GM12874 (cell line): ENCODE measurements around the gene MYH7B.

Experiments
- CTCF ChIP-seq: IDR thresholded peaks from 2 replicates; pipeline ENCODE4 v1.5.1; 2011; ENCODE audit warnings: low read depth, mild to moderate bottlenecking, control low read depth, low read length, moderate library complexity; ENCODE audit not compliant: insufficient read depth

The MYH7B gene

GRCh38 chr20:34921436-34921835 lies 34.2 kb upstream of the MYH7B start:
- no peak for TF ChIP-seq CTCF

GRCh38 chr20:34922654-34923381 lies 32.9 kb upstream of the MYH7B start:
- TF ChIP-seq CTCF, result no peak

GRCh38 chr20:34923414-34923813 lies 32.3 kb upstream of the MYH7B start:
- TF ChIP-seq CTCF, result no peak

GRCh38 chr20:34925341-34925740 lies 30.3 kb upstream of the MYH7B start:
- TF ChIP-seq CTCF, result no peak

GRCh38 chr20:34925981-34926380 lies 29.7 kb upstream of the MYH7B start:
- TF ChIP-seq CTCF, result no peak

GRCh38 chr20:34926581-34926980 lies 29.1 kb upstream of the MYH7B start:
- no peak for TF ChIP-seq CTCF

GRCh38 chr20:34927736-34928135 lies 27.9 kb upstream of the MYH7B start:
- TF ChIP-seq CTCF, result no peak
